ENCODE results near the gene EXTL1. TPM values are rescaled to one million over a fixed set of nuclear protein-coding genes. Genes with fewer than 3 reads are reported as not detected.

The EXTL1 gene
- total RNA-seq, 4 donors from 2014 or later, result 0.33 to 2.1 (median 0.97) TPM; not detected in 1

GRCh38 chr1:26049531-26050247 lies 28.1 kb downstream of the EXTL1 start:
- intact Hi-C loops (cut with DNase I), result no loop called here
- Histone ChIP-seq H3K4me3 (no peak overlapping the region), H3K27ac (replicated peaks in 1 of 4) (no peak overlapping the region), H3K27me3 (peaks cover 0 to 81% (median 28%) of the 10 kb centered on the region in 4 donors), H3K36me3 (peaks cover 0 to 34% (median 0%) of the 10 kb centered on the region in 4 donors), H3K9me3 (no peaks in the 10 kb centered on the region), H3K4me1 (peaks cover 16 to 18% (median 17%) of the 10 kb centered on the region in 4 donors)
- 81% methylated on average over 10 of the region's 10 CpGs for WGBS
- DNase-seq (ENCODE audit: extremely low spot score), result no peak
- no peak for TF ChIP-seq CTCF (IDR thresholded peaks at IDR 0.05)
- TF ChIP-seq POLR2A (IDR thresholded peaks at IDR 0.05; ENCODE audit: low read depth), result no peak

- intact Hi-C loops (cut with DNase I), result no loop called here
- Histone ChIP-seq H3K4me3 (no peak overlapping the region), H3K27me3 (peaks cover 0 to 80% (median 23%) of the 10 kb centered on the region in 4 donors), H3K27ac (replicated peaks in 1 of 4) (no peak overlapping the region), H3K9me3 (no peaks in the 10 kb centered on the region), H3K4me1 (peaks cover 13 to 16% (median 14%) of the 10 kb centered on the region in 4 donors), H3K36me3 (peaks cover 0 to 40% (median 0%) of the 10 kb centered on the region in 4 donors)
- 85% methylated on average over 6 of the region's 6 CpGs for WGBS
- TF ChIP-seq POLR2AphosphoS5 (IDR thresholded peaks at IDR 0.05), result no peak
- no peak for TF ChIP-seq CTCF (IDR thresholded peaks at IDR 0.05)
- no peak for DNase-seq (ENCODE audit: extremely low spot score)
These were observed 28.7 kb downstream of the EXTL1 start for GRCh38 chr1:26050248-26050640.

- H3K4me3 ChIP-seq, result no peak overlapping the region
- no peak for DNase-seq (ENCODE audit: extremely low spot score)
- WGBS, result 40% methylated on average over 16 of the region's 16 CpGs
- H3K27me3 ChIP-seq, result peaks cover 0 to 57% (median 0%) of the 10 kb centered on the region in 4 donors
- no peak overlapping the region for H3K27ac ChIP-seq (replicated peaks in 1 of 4)
- H3K9me3 ChIP-seq, result no peaks in the 10 kb centered on the region
- H3K36me3 ChIP-seq, result peaks cover 0 to 77% (median 0%) of the 10 kb centered on the region in 4 donors
- TF ChIP-seq EP300 (IDR thresholded peaks at IDR 0.05), result no peak
- TF ChIP-seq POLR2AphosphoS5 (IDR thresholded peaks at IDR 0.05), result no peak
- TF ChIP-seq POLR2A (IDR thresholded peaks at IDR 0.05; ENCODE audit: low read depth), result no peak
- no peak for TF ChIP-seq CTCF (IDR thresholded peaks at IDR 0.05)
- intact Hi-C loops (cut with DNase I), result no loop called here
- no peaks in the 10 kb centered on the region for H3K4me1 ChIP-seq
These were observed 32.4 kb downstream of the EXTL1 start for GRCh38 chr1:26053718-26054560.

- intact Hi-C loops (cut with DNase I), result no loop called here
- H3K4me3 ChIP-seq, result no peak overlapping the region
- no peak for DNase-seq (ENCODE audit: extremely low spot score)
- no peak overlapping the region for H3K27ac ChIP-seq (replicated peaks in 1 of 4)
- peaks cover 0 to 88% (median 0%) of the 10 kb centered on the region in 4 donors for H3K36me3 ChIP-seq
- 85% methylated on average over 2 of the region's 2 CpGs for WGBS
- no peaks in the 10 kb centered on the region for H3K4me1 ChIP-seq
- no peak for TF ChIP-seq POLR2A (IDR thresholded peaks at IDR 0.05; ENCODE audit: low read depth)
- no peak for TF ChIP-seq POLR2AphosphoS5 (IDR thresholded peaks at IDR 0.05)
- TF ChIP-seq EP300 (IDR thresholded peaks at IDR 0.05), result no peak
- no peak for TF ChIP-seq CTCF (IDR thresholded peaks at IDR 0.05)
- H3K27me3 ChIP-seq, result peaks cover 0 to 49% (median 0%) of the 10 kb centered on the region in 4 donors
- no peaks in the 10 kb centered on the region for H3K9me3 ChIP-seq
These were observed 33.5 kb downstream of the EXTL1 start for GRCh38 chr1:26055041-26055440.

Data from esophagus muscularis mucosa (tissue), 4 donors.